Measurements from ENCODE around the gene TRIOBP. TPM values are rescaled to one million over a fixed set of nuclear protein-coding genes. Genes with fewer than 3 reads are reported as not detected.

TRIOBP gene
- total and polyA plus RNA-seq, 7 donors, result 19.1 to 42.7 (median 24.6) TPM

DNA sequence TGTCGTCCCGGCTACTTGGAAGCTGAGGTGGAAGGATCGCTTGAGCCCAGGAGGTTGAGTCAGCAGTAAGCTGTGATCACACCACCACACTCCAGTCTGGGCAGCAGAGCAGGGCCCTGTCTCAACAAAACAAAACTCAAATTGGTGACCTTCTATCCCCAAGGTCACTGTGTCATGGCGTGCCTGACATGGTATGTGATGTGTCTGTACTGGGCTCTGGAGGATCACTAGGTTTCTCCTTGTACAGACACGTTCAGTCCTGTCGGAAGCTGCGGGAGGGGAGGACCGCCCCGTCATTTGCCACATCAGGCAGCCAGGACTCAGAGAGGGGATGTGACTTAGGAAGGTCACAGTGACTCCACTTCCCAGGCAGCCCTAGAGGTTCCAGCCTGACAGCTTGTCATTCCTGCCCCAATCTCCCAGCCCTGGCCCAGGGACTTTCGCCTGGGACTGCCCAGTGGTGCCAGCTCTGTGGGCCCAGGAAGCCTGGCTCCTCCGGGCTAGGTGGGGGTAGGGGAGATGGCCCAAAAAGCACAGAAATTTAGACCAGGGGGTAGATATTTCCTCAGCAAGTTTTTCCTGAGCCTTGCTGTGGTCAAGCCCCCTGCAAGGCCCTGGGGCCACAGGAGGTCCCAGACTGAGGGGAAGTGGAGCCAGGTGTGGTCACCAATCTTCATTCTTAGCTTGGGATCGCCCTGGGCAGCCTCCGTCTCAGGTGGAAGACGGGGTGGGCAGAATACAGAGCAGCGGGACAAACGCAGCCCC, 53.2 kb downstream of the TRIOBP start:
- peaks cover 0 to 9% of the 10 kb centered on the region in 2 donors for H3K36me3 ChIP-seq (ENCODE audit: insufficient read depth in 1 of 2, low read depth in 1 of 2)
- DNase-seq (no peak), ATAC-seq (no peak)
- peaks cover 53% of the 10 kb centered on the region for H3K4me1 ChIP-seq
- intact Hi-C loops (cut with DNase I), result no loop called here
- no peaks in the 10 kb centered on the region for H3K9me3 ChIP-seq
- 76 to 81% (median 78%) methylated on average over 16 of the region's 16 CpGs for WGBS, 3 donors
- TF ChIP-seq, protein P1, sequence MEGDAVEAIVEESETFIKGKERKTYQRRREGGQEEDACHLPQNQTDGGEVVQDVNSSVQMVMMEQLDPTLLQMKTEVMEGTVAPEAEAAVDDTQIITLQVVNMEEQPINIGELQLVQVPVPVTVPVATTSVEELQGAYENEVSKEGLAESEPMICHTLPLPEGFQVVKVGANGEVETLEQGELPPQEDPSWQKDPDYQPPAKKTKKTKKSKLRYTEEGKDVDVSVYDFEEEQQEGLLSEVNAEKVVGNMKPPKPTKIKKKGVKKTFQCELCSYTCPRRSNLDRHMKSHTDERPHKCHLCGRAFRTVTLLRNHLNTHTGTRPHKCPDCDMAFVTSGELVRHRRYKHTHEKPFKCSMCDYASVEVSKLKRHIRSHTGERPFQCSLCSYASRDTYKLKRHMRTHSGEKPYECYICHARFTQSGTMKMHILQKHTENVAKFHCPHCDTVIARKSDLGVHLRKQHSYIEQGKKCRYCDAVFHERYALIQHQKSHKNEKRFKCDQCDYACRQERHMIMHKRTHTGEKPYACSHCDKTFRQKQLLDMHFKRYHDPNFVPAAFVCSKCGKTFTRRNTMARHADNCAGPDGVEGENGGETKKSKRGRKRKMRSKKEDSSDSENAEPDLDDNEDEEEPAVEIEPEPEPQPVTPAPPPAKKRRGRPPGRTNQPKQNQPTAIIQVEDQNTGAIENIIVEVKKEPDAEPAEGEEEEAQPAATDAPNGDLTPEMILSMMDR (IDR thresholded peaks at IDR 0.05), result no peak
- no peak overlapping the region for H3K4me3 ChIP-seq
- peak overlapping the region; percentile 78 for H3K27ac ChIP-seq
- no peaks in the 10 kb centered on the region for H3K27me3 ChIP-seq (ENCODE audit: insufficient read depth in 3 of 3, low read length in 2 of 3)

DNA sequence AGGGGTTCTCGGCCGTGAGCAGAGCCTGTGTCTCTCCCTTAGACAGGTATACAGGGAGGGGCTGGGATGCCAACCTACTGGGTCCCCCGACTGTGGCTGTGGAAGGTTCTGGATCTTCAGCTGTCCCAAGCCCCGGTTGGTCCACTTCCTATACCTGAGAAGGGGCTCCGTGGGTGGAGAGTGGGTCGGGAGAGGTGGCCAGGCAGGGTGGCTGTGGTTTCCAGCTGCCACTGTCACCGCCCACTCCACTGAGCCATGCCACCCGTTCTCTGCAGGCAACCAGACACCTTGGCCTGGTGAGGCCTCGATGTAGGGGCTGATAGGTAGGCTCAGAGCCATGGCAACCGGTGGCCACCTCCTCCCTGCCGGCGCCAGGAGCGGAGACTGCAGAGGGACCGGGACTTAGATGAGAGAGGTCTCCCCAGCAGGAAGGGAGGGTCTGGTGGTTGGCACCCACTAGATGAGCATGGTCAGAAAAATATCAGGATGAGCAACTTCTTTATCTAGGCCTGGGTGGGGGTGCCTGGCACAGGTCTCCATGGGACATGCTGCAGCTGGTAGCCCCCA, 53.8 kb downstream of the TRIOBP start:
- no peaks in the 10 kb centered on the region for H3K27me3 ChIP-seq (ENCODE audit: insufficient read depth in 3 of 3, low read length in 2 of 3)
- intact Hi-C loops (cut with DNase I), result no loop called here
- WGBS, 3 donors, result 68 to 77% (median 68%) methylated on average over 14 of the region's 14 CpGs
- TF ChIP-seq, protein P1 (IDR thresholded peaks at IDR 0.05), result no peak
- peak overlapping the region; percentile 78 for H3K27ac ChIP-seq
- H3K4me3 ChIP-seq, result no peak overlapping the region
- DNase-seq (no peak), ATAC-seq (no peak)
- H3K36me3 ChIP-seq (ENCODE audit: insufficient read depth in 1 of 2, low read depth in 1 of 2), result peaks cover 0 to 16% of the 10 kb centered on the region in 2 donors
- H3K9me3 ChIP-seq, result no peaks in the 10 kb centered on the region
- H3K4me1 ChIP-seq, result peaks cover 53% of the 10 kb centered on the region

DNA sequence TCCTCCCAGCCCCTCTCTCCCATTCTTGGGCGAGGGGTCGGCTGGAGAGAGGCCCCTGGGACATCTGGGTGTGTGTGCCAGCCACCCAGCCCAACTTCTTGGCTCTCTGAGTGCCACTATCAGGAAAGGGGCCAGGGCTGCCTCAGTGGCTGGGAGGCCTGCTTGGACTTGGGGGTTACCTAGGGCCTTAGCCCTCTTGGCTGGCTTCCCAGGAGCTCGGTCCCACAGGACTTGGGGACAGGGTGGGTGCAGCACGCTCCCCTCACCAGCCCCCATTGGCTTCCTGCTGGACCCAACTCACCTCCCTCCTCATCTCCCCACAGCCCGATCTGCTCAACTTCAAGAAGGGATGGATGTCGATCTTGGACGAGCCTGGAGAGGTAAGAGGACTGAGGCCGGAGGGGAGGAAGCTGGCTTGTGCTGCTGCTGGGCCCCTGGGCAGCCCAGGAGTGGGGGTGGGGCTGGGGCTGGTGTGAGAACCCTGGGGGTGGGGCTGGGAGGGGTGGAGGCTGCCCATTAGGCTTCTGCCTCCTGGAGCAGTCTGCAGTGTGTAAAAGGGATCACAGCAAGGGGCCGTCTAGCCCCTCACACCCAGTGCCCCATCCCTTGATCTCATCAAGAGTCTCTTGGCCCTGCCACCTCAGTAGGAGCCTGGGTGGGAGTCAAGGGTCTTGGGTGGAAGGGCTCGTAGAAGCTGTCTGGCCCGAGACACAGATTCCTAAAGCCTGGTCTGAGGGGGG, 54.8 kb downstream of the TRIOBP start:
- TF ChIP-seq, protein P1 (IDR thresholded peaks at IDR 0.05), result no peak
- Histone ChIP-seq H3K4me3 (peak overlapping the region; percentile 15), H3K36me3 (ENCODE audit: insufficient read depth in 1 of 2, low read depth in 1 of 2) (peaks cover 0 to 25% of the 10 kb centered on the region in 2 donors), H3K4me1 (peaks cover 53% of the 10 kb centered on the region), H3K27me3 (ENCODE audit: insufficient read depth in 3 of 3, low read length in 2 of 3) (no peaks in the 10 kb centered on the region), H3K27ac (peak overlapping the region; percentile 78), H3K9me3 (no peaks in the 10 kb centered on the region)
- WGBS, 3 donors, result 56 to 66% (median 64%) methylated on average over 11 of the region's 11 CpGs
- no peak for DNase-seq
- intact Hi-C loops (cut with DNase I), result no loop called here
- ATAC-seq, result no peak

DNA sequence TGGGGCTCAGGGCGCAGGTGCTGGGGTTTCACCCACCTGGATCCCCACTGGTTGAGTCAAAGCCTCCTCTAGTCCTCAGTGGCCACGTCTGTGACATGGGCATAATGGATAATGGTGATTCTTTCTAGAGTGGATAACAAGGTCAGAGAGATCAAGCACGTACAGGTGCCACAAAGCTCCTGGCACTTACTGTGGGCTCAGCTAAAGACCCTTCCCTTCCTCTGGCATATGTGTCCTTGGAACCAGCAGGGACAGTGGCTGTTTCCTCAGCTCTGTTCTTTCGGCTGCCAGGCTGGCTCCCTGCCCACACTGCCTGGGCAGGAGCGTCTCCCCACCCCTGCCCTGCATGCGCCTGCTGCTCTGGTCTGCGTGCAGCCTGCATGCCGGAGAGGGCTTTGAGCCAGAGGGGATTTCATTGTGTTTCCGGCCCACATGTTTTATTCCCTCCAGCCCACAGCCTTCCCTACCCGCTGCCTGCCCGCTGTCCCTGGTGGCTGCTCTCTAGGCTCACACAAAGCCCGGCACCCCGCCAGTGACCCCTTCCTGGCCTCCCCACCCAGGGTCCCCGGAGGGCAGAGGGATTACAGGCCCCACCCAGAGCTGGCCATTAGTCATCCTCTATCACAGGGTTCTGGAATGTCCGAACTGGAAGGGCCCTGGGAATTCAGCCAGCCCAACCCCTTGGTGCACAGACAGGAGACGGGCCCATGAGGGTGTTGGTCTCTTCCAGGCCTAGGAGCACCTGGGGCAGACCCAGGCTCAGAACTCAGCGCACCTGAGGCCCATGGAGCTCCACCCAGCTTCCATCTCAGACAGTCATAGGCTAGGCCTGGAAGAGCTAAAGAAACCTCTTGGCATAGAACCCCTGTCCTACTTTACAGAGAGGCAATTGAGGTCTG, 55.6 kb downstream of the TRIOBP start:
- DNase-seq, result peak; percentile 94 to 97
- 16 to 17% (median 17%) methylated on average over 17 of the region's 17 CpGs for WGBS, 3 donors
- no peaks in the 10 kb centered on the region for H3K9me3 ChIP-seq
- H3K4me3 ChIP-seq, result peak overlapping the region; percentile 15
- peaks cover 51% of the 10 kb centered on the region for H3K4me1 ChIP-seq
- H3K27ac ChIP-seq, result peak overlapping the region; percentile 78
- TF ChIP-seq, protein P1 (IDR thresholded peaks at IDR 0.05), result peak; percentile 9
- ATAC-seq, result peak; percentile 83 to 87 (median 86)
- H3K27me3 ChIP-seq (ENCODE audit: insufficient read depth in 3 of 3, low read length in 2 of 3), result no peaks in the 10 kb centered on the region
- intact Hi-C loops (cut with DNase I), result no loop called here
- peaks cover 0 to 33% of the 10 kb centered on the region in 2 donors for H3K36me3 ChIP-seq (ENCODE audit: insufficient read depth in 1 of 2, low read depth in 1 of 2)
